HepG2 (cell line): Measurements from ENCODE around the gene ATRN. TPM values are rescaled to one million over a fixed set of nuclear protein-coding genes. Genes with fewer than 3 reads are reported as not detected.

Experiments
- ATAC-seq: fragments of 200-7000 bp; cut with Tn5 transposase; 3 replicates; pipeline ENCODE4 v1.9.1; 2020; ENCODE audit warnings: mild to moderate bottlenecking, moderate library complexity
- BruUV-seq: library from RNA; stranded (reverse); fragments of 400-500 nt; replicated peaks from 2 replicates; lab custom pipeline; 2021; lab: Mats Ljungman, UMichigan
- CTCF ChIA-PET: fragments of 300-600 bp; formaldehyde crosslinking; extraction: SDS; loops from one replicate; lab custom pipeline; 2021; ENCODE audit warnings: low total read pairs, inconsistent platforms, low intra/inter-chr PET ratio; lab: Yijun Ruan, JAX
- POLR2A ChIA-PET: fragments of 350-600 bp; sonication (Branson Sonifier 250); formaldehyde crosslinking; loops from one replicate; lab custom pipeline; 2020; ENCODE audit warnings: antibody characterized with exemption, inconsistent platforms; lab: Yijun Ruan, JAX
- DNase-seq: peaks from one replicate; pipeline ENCODE4 v3.0.0-alpha.2; 2015; ENCODE audit warnings: low spot score
- FAIRE-seq: peaks from 3 replicates; lab custom pipeline; 2011; peaks lifted over from hg19 to GRCh38; lab: Jason Lieb, UNC
- H2AFZ ChIP-seq: one replicate; pipeline ENCODE4 v1.6.1; 2011; ENCODE audit warnings: low read length, inconsistent platforms
- H3K27ac ChIP-seq: fragments of 300-600 bp; 3 replicates; pipeline ENCODE4 v1.8.0; 2011; ENCODE audit warnings: mixed run types, mild to moderate bottlenecking, mixed read lengths, low read length, inconsistent platforms; ENCODE audit not compliant: insufficient read depth; ENCODE audit errors: extremely low read length
- H3K27me3 ChIP-seq, 2 experiments: fragments of 200-600 bp in 1 of 2; 2 replicates in 1 of 2; 3 replicates in 1 of 2; pipeline versions ENCODE4 v1.6.0 to v1.8.0; 2011; ENCODE audit warnings: low read length in 2 of 2, mild to moderate bottlenecking in 2 of 2, moderate library complexity in 2 of 2, inconsistent platforms in 1 of 2; ENCODE audit not compliant: insufficient read depth in 2 of 2, control insufficient read depth in 1 of 2
- H3K36me3 ChIP-seq, 2 experiments: fragments of 200-600 bp in 1 of 2; replicated peaks in 1 of 2; 2 replicates in 1 of 2; 3 replicates in 1 of 2; pipeline versions ENCODE4 v1.5.1 to v1.8.0; 2011; ENCODE audit warnings: low read length in 2 of 2, inconsistent platforms in 1 of 2; ENCODE audit not compliant: insufficient read depth in 2 of 2, control insufficient read depth in 1 of 2
- H3K4me1 ChIP-seq: 2 replicates; pipeline ENCODE4 v1.5.1; 2012; ENCODE audit warnings: low read length, inconsistent platforms; ENCODE audit not compliant: insufficient read depth
- H3K4me2 ChIP-seq: 2 replicates; pipeline ENCODE4 v1.6.0; 2011; ENCODE audit warnings: low read depth, low read length, inconsistent platforms
- H3K4me3 ChIP-seq, 3 experiments: fragments of 200-600 bp in 1 of 3; sonication (generic), shearing (Covaris generic) in 1 of 3; replicated peaks in 1 of 3; 2 replicates each; pipeline ENCODE4 v1.5.1; 2011 to 2016; ENCODE audit warnings: low read length in 3 of 3, inconsistent platforms in 2 of 3, low read depth in 2 of 3, mild to moderate bottlenecking in 2 of 3, control low read depth in 1 of 3, mixed read lengths in 1 of 3; ENCODE audit not compliant: insufficient read depth in 1 of 3
- H3K79me2 ChIP-seq: one replicate; pipeline ENCODE4 v1.6.1; 2011; ENCODE audit warnings: low read length, inconsistent platforms; ENCODE audit not compliant: insufficient read depth
- H3K9ac ChIP-seq: 2 replicates; pipeline ENCODE4 v1.6.0; 2011; ENCODE audit warnings: mild to moderate bottlenecking, low read depth, low read length, inconsistent platforms; ENCODE audit not compliant: insufficient read depth
- H3K9me3 ChIP-seq: 2 replicates; pipeline ENCODE4 v1.5.1; 2012; ENCODE audit warnings: mild to moderate bottlenecking, low read length
- H4K20me1 ChIP-seq: 2 replicates; pipeline ENCODE4 v1.6.0; 2011; ENCODE audit warnings: inconsistent platforms, mild to moderate bottlenecking, low read length, moderate library complexity; ENCODE audit not compliant: insufficient read depth
- KAT8 ChIP-seq: IDR thresholded peaks from 2 replicates; pipeline ENCODE4 v1.6.1; 2016; ENCODE audit warnings: missing genetic modification reagents, missing compliant biosample characterization
- NFAT5 ChIP-seq: sonication (generic); formaldehyde crosslinking; IDR thresholded peaks from 2 replicates; pipeline ENCODE4 v1.4.0; 2020; ENCODE audit warnings: missing genetic modification reagents
- NR3C1 ChIP-seq: sonication (generic); formaldehyde crosslinking; IDR thresholded peaks from 2 replicates; pipeline ENCODE4 v1.4.0; 2020; ENCODE audit warnings: missing genetic modification reagents
- ZNF296 ChIP-seq: sonication (generic); formaldehyde crosslinking; conservative IDR thresholded peaks from 2 replicates; pipeline ENCODE4 v1.5.0; 2020; ENCODE audit warnings: mild to moderate bottlenecking, missing genetic modification reagents
- WGBS: methylation state at CpG from one replicate; pipeline ENCODE4 v1.1.6; 2017; ENCODE audit warnings: low lambda C conversion rate; 5-methylcytosine and 5-hydroxymethylcytosine counted together
- in situ Hi-C: cut with HindIII; loops from 2 replicates; pipeline ENCODE4 v1.10.0; 2017; ENCODE audit warnings: low pct_unique_long_range_greater_than_20kb; ENCODE audit not compliant: extremely low pct_ligation_motif_present
- intact Hi-C: fragments of 100-400 bp; cut with micrococcal nuclease; formaldehyde crosslinking; loops from one replicate; pipeline ENCODE4 v1.10.0; 2022; ENCODE audit not compliant: unreplicated experiment
- polyA plus RNA-seq, 8 experiments: library from polyadenylated mRNA; depleted of rRNA in 3 of 8; stranded (reverse) in 7 of 8; unstranded in 1 of 8; fragments of >200 nt; fragmentation: Illumina TruSeq in 4 of 8; extraction: Trizol in 4 of 8; gene quantifications; 2 replicates each; pipeline versions ENCODE4 v1.2.1 to v1.2.3, GENCODE V29; 2011 to 2016; ENCODE audit warnings: low read depth in 4 of 8, missing spikeins in 1 of 8, mixed read lengths in 1 of 8; ENCODE audit not compliant: insufficient read depth in 1 of 8
- total RNA-seq, 5 experiments: library from RNA; depleted of rRNA; stranded (reverse); fragments of >200 nt; fragmentation: Illumina TruSeq; extraction: Trizol; gene quantifications; 2 replicates each; pipeline ENCODE4 v1.2.3, GENCODE V29; 2016; ENCODE audit warnings: low read depth in 1 of 5

The ATRN gene
- total and polyA plus RNA-seq, 2 of the 13 experiments (the other 11 are each of a cell fraction or from before 2014, with no cell fraction given), result 44.2 to 81.1 TPM

GRCh38 chr20:3592931-3593330, 122.1 kb downstream of the ATRN start:
- FAIRE-seq, result no peak
- intact Hi-C loops (no loop called here), in situ Hi-C loops (no loop called here)
- Histone ChIP-seq H3K9ac (no peak overlapping the region), H3K4me2 (no peak overlapping the region), H3K27me3 (no peaks in the 10 kb centered on the region), H4K20me1 (no peaks in the 10 kb centered on the region), H2AFZ (no peak overlapping the region), H3K9me3 (no peaks in the 10 kb centered on the region), H3K4me1 (no peaks in the 10 kb centered on the region), H3K27ac (no peak overlapping the region), H3K79me2 (no peaks in the 10 kb centered on the region), H3K4me3 (no peak overlapping the region), H3K36me3 (peaks cover 30 to 65% of the 10 kb centered on the region in 2 experiments)
- no TSS peak for BruUV-seq
- DNase-seq, result no peak
- WGBS, result 96% methylated on average over 4 of the region's 4 CpGs
- ChIA-PET POLR2A (no interaction called here), CTCF (no interaction called here)
- TF ChIP-seq NR3C1 (CRISPR knock-in tag) (no peak), ZNF296 (no peak), NFAT5 (CRISPR knock-in tag) (no peak), KAT8 (CRISPR knock-in tag) (no peak)
- no peak for ATAC-seq
